GM23338 (cell line): Measurements from ENCODE around the gene SIRPG. TPM values are rescaled to one million over a fixed set of nuclear protein-coding genes. Genes with fewer than 3 reads are reported as not detected.

Source experiments
- ATAC-seq: fragments of 200-7000 bp; cut with Tn5 transposase; 3 replicates; pipeline ENCODE4 v1.9.1; 2020
- DNase-seq: peaks from one replicate; pipeline ENCODE4 v3.0.0-alpha.2; 2015; ENCODE audit warnings: low spot score
- H2AFZ ChIP-seq: fragments of 200-600 bp; sonication (generic); 2 replicates; pipeline ENCODE4 v1.8.0; 2016; ENCODE audit warnings: antibody characterized with exemption, mild to moderate bottlenecking, moderate library complexity
- H3F3A ChIP-seq: fragments of 200-600 bp; sonication (generic); replicated peaks from 2 replicates; pipeline ENCODE4 v1.8.0; 2017; ENCODE audit warnings: antibody characterized with exemption, mixed run types, low read depth
- H3K27ac ChIP-seq: fragments of 200-600 bp; sonication (generic); 2 replicates; pipeline ENCODE4 v1.6.1; 2016; ENCODE audit warnings: low read depth
- H3K27me3 ChIP-seq: fragments of 200-600 bp; sonication (generic); 2 replicates; pipeline ENCODE4 v1.8.0; 2016; ENCODE audit warnings: mild to moderate bottlenecking, mixed run types, moderate library complexity; ENCODE audit not compliant: insufficient read depth
- H3K36me3 ChIP-seq: fragments of 200-600 bp; sonication (generic); 2 replicates; pipeline ENCODE4 v1.8.0; 2016; ENCODE audit warnings: mild to moderate bottlenecking; ENCODE audit not compliant: insufficient read depth
- H3K4me1 ChIP-seq: fragments of 200-600 bp; sonication (generic); 2 replicates; pipeline ENCODE4 v1.8.0; 2016; ENCODE audit warnings: mild to moderate bottlenecking, moderate library complexity; ENCODE audit not compliant: insufficient read depth
- H3K4me2 ChIP-seq: fragments of 200-600 bp; sonication (generic); 2 replicates; pipeline ENCODE4 v1.7.1; 2017; ENCODE audit warnings: mixed run types
- H3K4me3 ChIP-seq: fragments of 200-600 bp; sonication (generic); 2 replicates; pipeline ENCODE4 v1.6.1; 2016; ENCODE audit warnings: mixed run types
- H3K79me2 ChIP-seq: fragments of 200-600 bp; sonication (generic); replicated peaks from 2 replicates; pipeline ENCODE4 v1.8.0; 2017; ENCODE audit warnings: mild to moderate bottlenecking; ENCODE audit not compliant: insufficient read depth
- H3K9me2 ChIP-seq: fragments of 200-600 bp; sonication (generic); 2 replicates; pipeline ENCODE4 v1.8.0; 2017; ENCODE audit not compliant: insufficient read depth
- H4K20me1 ChIP-seq: fragments of 200-600 bp; sonication (generic); replicated peaks from 2 replicates; pipeline ENCODE4 v1.8.0; 2017; ENCODE audit warnings: mild to moderate bottlenecking; ENCODE audit not compliant: insufficient read depth
- H3K27ac Mint-ChIP-seq: 2 replicates; pipeline ENCODE4 v1.8.0; 2020; ENCODE audit warnings: inconsistent platforms, mild to moderate bottlenecking, moderate library complexity, mixed read lengths
- H3K27me3 Mint-ChIP-seq: 3 replicates; pipeline ENCODE4 v1.8.0; 2022; ENCODE audit warnings: low read depth, mild to moderate bottlenecking, moderate library complexity, mixed read lengths, inconsistent platforms; ENCODE audit not compliant: insufficient read depth, poor library complexity
- H3K36me3 Mint-ChIP-seq: 3 replicates; pipeline ENCODE4 v1.8.0; 2021; ENCODE audit warnings: low read depth, mild to moderate bottlenecking, inconsistent platforms, moderate library complexity, mixed read lengths
- H3K4me1 Mint-ChIP-seq: 3 replicates; pipeline ENCODE4 v1.8.0; 2020; ENCODE audit warnings: mild to moderate bottlenecking, inconsistent platforms, mixed read lengths
- H3K4me3 Mint-ChIP-seq: 3 replicates; pipeline ENCODE4 v1.8.0; 2021; ENCODE audit warnings: moderate library complexity, mild to moderate bottlenecking, inconsistent platforms, mixed read lengths
- H3K9me3 Mint-ChIP-seq: 3 replicates; pipeline ENCODE4 v1.8.0; 2020; ENCODE audit warnings: moderate library complexity, mild to moderate bottlenecking, inconsistent platforms, mixed read lengths
- CREB1 ChIP-seq: fragments of 250-450 bp; sonication (Bioruptor Pico); IDR thresholded peaks from 2 replicates; pipeline ENCODE4 v1.5.0; 2020; ENCODE audit warnings: low read depth, mild to moderate bottlenecking, moderate library complexity
- CTCF ChIP-seq, 2 experiments: fragments of 200-600 bp in 1 of 2; sonication (generic) in 1 of 2; conservative IDR thresholded peaks; 2 replicates each; pipeline versions ENCODE4 v1.5.1 to v1.6.1; 2016 to 2017; ENCODE audit warnings: antibody characterized with exemption in 2 of 2, low read depth in 2 of 2, mild to moderate bottlenecking in 2 of 2, moderate library complexity in 1 of 2
- ETS1 ChIP-seq: IDR thresholded peaks from 2 replicates; pipeline ENCODE4 v1.6.1; 2016; ENCODE audit warnings: antibody characterized with exemption
- EZH2 ChIP-seq: fragments of 200-600 bp; sonication (generic); IDR thresholded peaks from one replicate; pipeline ENCODE4 v1.8.0; 2017; ENCODE audit warnings: antibody characterized with exemption, mild to moderate bottlenecking, low read depth; ENCODE audit not compliant: unreplicated experiment
- EZH2phosphoT487 ChIP-seq: fragments of 200-600 bp; sonication (generic); IDR thresholded peaks from one replicate; pipeline ENCODE4 v1.8.1; 2018; ENCODE audit warnings: antibody characterized with exemption; ENCODE audit not compliant: unreplicated experiment
- JUNB ChIP-seq: IDR thresholded peaks from one replicate; pipeline ENCODE4 v1.6.1; 2016; ENCODE audit warnings: antibody characterized with exemption; ENCODE audit not compliant: unreplicated experiment
- NANOG ChIP-seq: IDR thresholded peaks from 2 replicates; pipeline ENCODE4 v1.6.1; 2016; ENCODE audit warnings: antibody characterized with exemption, borderline replicate concordance
- POLR2AphosphoS5 ChIP-seq: IDR thresholded peaks from 2 replicates; pipeline ENCODE4 v1.6.1; 2016; ENCODE audit warnings: antibody characterized with exemption, low read depth
- REST ChIP-seq: IDR thresholded peaks from one replicate; pipeline ENCODE4 v1.6.1; 2018; ENCODE audit warnings: antibody characterized with exemption; ENCODE audit not compliant: unreplicated experiment
- STAT1 ChIP-seq: IDR thresholded peaks from one replicate; pipeline ENCODE4 v1.6.1; 2016; ENCODE audit warnings: antibody characterized with exemption; ENCODE audit not compliant: unreplicated experiment
- ZNF114 ChIP-seq: fragments of 250-450 bp; sonication (Bioruptor Pico); IDR thresholded peaks from 2 replicates; pipeline ENCODE4 v1.5.0; 2020; ENCODE audit warnings: mild to moderate bottlenecking, moderate library complexity
- ZNF331 ChIP-seq: fragments of 250-450 bp; sonication (Bioruptor Pico); IDR thresholded peaks from 2 replicates; pipeline ENCODE4 v1.5.0; 2020; ENCODE audit warnings: low read depth, mild to moderate bottlenecking, moderate library complexity
- ZNF462 ChIP-seq: fragments of 250-450 bp; sonication (Bioruptor Pico); IDR thresholded peaks from 2 replicates; pipeline ENCODE4 v1.5.0; 2020; ENCODE audit warnings: mild to moderate bottlenecking, moderate library complexity
- polyA plus RNA-seq: library from polyadenylated mRNA; unstranded; fragments of >200 nt; fragmentation: Nextera tagmentation; extraction: Ambion mirVana; gene quantifications from 2 replicates; pipeline ENCODE4 v1.2.1, GENCODE V29; 2016
- total RNA-seq: library from RNA; depleted of rRNA; stranded (reverse); fragments of >200 nt; shearing (Covaris generic); gene quantifications from 2 replicates; pipeline ENCODE4 v1.2.3, GENCODE V29; 2014

SIRPG gene
- total and polyA plus RNA-seq, 2 experiments from 2014 or later: not detected

GRCh38 chr20:1637226-1637625, 20.4 kb downstream of the SIRPG start:
- H3K27me3 ChIP-seq: no peaks in the 10 kb centered on the region
- ATAC-seq (no peak), DNase-seq (no peak)
- H3K9me2 ChIP-seq: 0 out of 2 replicates have a peak, but pooled peaks cover 2% of the 10 kb centered on the region
- no peak overlapping the region for H3K4me2 ChIP-seq
- no peaks in the 10 kb centered on the region for H3F3A ChIP-seq
- no peaks in the 10 kb centered on the region for H3K79me2 ChIP-seq
- peaks cover 18% of the 10 kb centered on the region for H3K4me1 Mint-ChIP-seq
- H3K36me3 Mint-ChIP-seq: no peaks in the 10 kb centered on the region
- H3K27ac Mint-ChIP-seq: no peak overlapping the region
- H2AFZ ChIP-seq: no peak overlapping the region
- H4K20me1 ChIP-seq: no peaks in the 10 kb centered on the region
- H3K27me3 Mint-ChIP-seq: peaks cover 4% of the 10 kb centered on the region
- no peak overlapping the region for H3K4me3 ChIP-seq
- TF ChIP-seq CREB1 (no peak), ETS1 (no peak), POLR2AphosphoS5 (no peak), ZNF114 (CRISPR knock-in tag) (no peak), JUNB (no peak), ZNF331 (no peak), ZNF462 (no peak), EZH2 (no peak), NANOG (no peak), REST (no peak), STAT1 (no peak), CTCF (conservative IDR thresholded peaks at IDR 0.05; ENCODE audit: low read depth in 2 of 2) (no peak), EZH2phosphoT487 (no peak)
- H3K27ac ChIP-seq: no peak overlapping the region
- H3K4me1 ChIP-seq: peaks cover 6% of the 10 kb centered on the region; the same call in 1 of the 2 replicates
- no peaks in the 10 kb centered on the region for H3K36me3 ChIP-seq
- peaks cover 10% of the 10 kb centered on the region for H3K9me3 Mint-ChIP-seq
- no peak overlapping the region for H3K4me3 Mint-ChIP-seq
